B cell (primary cell): ENCODE data around the gene SLC25A51.
"Not testable (repeated sequence)": the region's sequence is repeated elsewhere in the genome, so short reads cannot be mapped to it uniquely, and the experiment has no call there.

ENCODE experiments used
- CTCF ChIP-seq: fragments of 200-600 bp; IDR thresholded peaks from one replicate; pipeline ENCODE4 v1.8.0; 2022; ENCODE audit warnings: antibody characterized with exemption, mild to moderate bottlenecking
- EZH2 ChIP-seq: IDR thresholded peaks from 2 replicates; pipeline ENCODE4 v1.6.1; 2012; ENCODE audit warnings: borderline replicate concordance, low read depth, mild to moderate bottlenecking, moderate library complexity, low read length; ENCODE audit not compliant: insufficient read depth, poor library complexity, severe bottlenecking

GRCh38 chr9:37891042-37891441, 12.9 kb downstream of the SLC25A51 start:
- TF ChIP-seq CTCF, EZH2: not testable (repeated sequence)
